GM12892 (cell line): ENCODE results near the gene SUCO.

Experiments
- POLR2A ChIP-seq: IDR thresholded peaks from 2 replicates; pipeline ENCODE4 v1.6.1; 2011; ENCODE audit warnings: low read depth, low read length, control low read depth
- POLR2AphosphoS5 ChIP-seq: IDR thresholded peaks from 2 replicates; pipeline ENCODE4 v1.6.1; 2011; ENCODE audit warnings: low read depth, low read length, control low read depth

DNA sequence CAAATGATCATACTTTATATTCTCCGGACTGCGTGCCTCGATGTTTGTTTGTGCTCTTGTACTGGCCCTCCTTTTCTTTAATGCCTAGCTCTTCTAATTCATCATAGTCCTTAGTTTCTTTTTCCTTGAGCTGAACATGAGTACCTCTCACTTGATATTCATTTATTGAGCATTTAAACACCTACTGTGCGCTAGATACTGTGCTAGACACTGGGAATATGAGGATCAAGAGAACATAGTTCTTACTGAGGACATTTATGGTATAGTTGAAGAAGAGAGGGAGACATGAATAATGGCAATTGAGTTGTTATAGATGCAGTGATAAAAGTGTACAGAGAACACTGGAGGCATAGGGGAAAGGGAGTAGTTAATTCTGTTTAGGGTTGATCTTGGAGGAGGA, 22.0 kb downstream of the SUCO start:
- no peak for TF ChIP-seq POLR2AphosphoS5
- TF ChIP-seq POLR2A, result no peak
